Measurements from ENCODE around the gene CCT7.

CCT7 gene

GRCh38 chr2:73294239-73294638 lies 60.1 kb downstream of the CCT7 start:
- DNase-seq (ENCODE audit: low spot score), result no peak
- TF ChIP-seq CTCF (IDR thresholded peaks at IDR 0.05; ENCODE audit: extremely low read depth, missing control alignments), result no peak

- TF ChIP-seq CTCF (IDR thresholded peaks at IDR 0.05; ENCODE audit: extremely low read depth, missing control alignments), result no peak
- no peak for DNase-seq (ENCODE audit: low spot score)
Observed at GRCh38 chr2:73295751-73296400, 61.8 kb downstream of the CCT7 start.

- DNase-seq (ENCODE audit: low spot score), result no peak
- TF ChIP-seq CTCF (IDR thresholded peaks at IDR 0.05; ENCODE audit: extremely low read depth, missing control alignments), result no peak
Observed at GRCh38 chr2:73297151-73297559, 63.0 kb downstream of the CCT7 start.

GRCh38 chr2:73297586-73297985 lies 63.5 kb downstream of the CCT7 start:
- TF ChIP-seq CTCF (IDR thresholded peaks at IDR 0.05; ENCODE audit: extremely low read depth, missing control alignments), result no peak
- no peak for DNase-seq (ENCODE audit: low spot score)

- DNase-seq (ENCODE audit: low spot score), result no peak
- no peak for TF ChIP-seq CTCF (IDR thresholded peaks at IDR 0.05; ENCODE audit: extremely low read depth, missing control alignments)
Observed at GRCh38 chr2:73300926-73301325, 66.8 kb downstream of the CCT7 start.

- DNase-seq (ENCODE audit: low spot score), result no peak
Observed at GRCh38 chr2:73301636-73302035, 67.5 kb downstream of the CCT7 start.

More at GRCh38 chr2:73301636-73302035, 67.5 kb downstream of the CCT7 start:
- TF ChIP-seq CTCF (IDR thresholded peaks at IDR 0.05; ENCODE audit: extremely low read depth, missing control alignments), result no peak

Measured in GM20000 (cell line).